WTC11 (cell line): Measurements from ENCODE around the gene RASGRF1.

Experiments
- JUN ChIP-seq: sonication (generic); formaldehyde crosslinking; IDR thresholded peaks from 2 replicates; pipeline ENCODE4 v1.8.0; 2023; ENCODE audit warnings: mild to moderate bottlenecking, missing genetic modification reagents
- MXD4 ChIP-seq: fragments of 250-450 bp; sonication (Bioruptor Pico); IDR thresholded peaks from 2 replicates; pipeline ENCODE4 v1.8.0; 2021; ENCODE audit warnings: mild to moderate bottlenecking, moderate library complexity, borderline replicate concordance
- ZNF423 ChIP-seq: fragments of 250-450 bp; sonication (Bioruptor Pico); IDR thresholded peaks from 2 replicates; pipeline ENCODE4 v2.1.2; 2022; ENCODE audit warnings: mild to moderate bottlenecking, moderate library complexity

- TF ChIP-seq ZNF423 (CRISPR knock-in tag) (no peak), JUN (CRISPR knock-in tag) (no peak), MXD4 (no peak)
Observed at GRCh38 chr15:79034284-79034683, 56.3 kb downstream of the RASGRF1 start.
